Hepatocyte (in vitro differentiated cells): ENCODE data around the gene HYAL2. TPM values are rescaled to one million over a fixed set of nuclear protein-coding genes. Genes with fewer than 3 reads are reported as not detected.
"Not testable (repeated sequence)": the region's sequence is repeated elsewhere in the genome, so short reads cannot be mapped to it uniquely, and the experiment has no call there.

Experiments used
- DNase-seq: peaks from one replicate; pipeline ENCODE4 v3.0.0-alpha.2; 2016; ENCODE audit warnings: low spot score
- H2AFZ ChIP-seq: fragments of 200-600 bp; sonication (generic); 2 replicates; pipeline ENCODE4 v1.6.0; 2016; ENCODE audit warnings: antibody characterized with exemption, mild to moderate bottlenecking
- H3K27ac ChIP-seq: fragments of 200-600 bp; sonication (generic); 2 replicates; pipeline ENCODE4 v1.5.1; 2016; ENCODE audit warnings: mild to moderate bottlenecking
- H3K27me3 ChIP-seq: fragments of 200-600 bp; sonication (generic); 2 replicates; pipeline ENCODE4 v1.6.1; 2016
- H3K36me3 ChIP-seq: fragments of 200-600 bp; sonication (generic); replicated peaks from 2 replicates; pipeline ENCODE4 v1.5.1; 2016; ENCODE audit warnings: low read depth; ENCODE audit not compliant: insufficient read depth
- H3K4me1 ChIP-seq: fragments of 200-600 bp; sonication (generic); 2 replicates; pipeline ENCODE4 v1.5.1; 2016; ENCODE audit warnings: mild to moderate bottlenecking, moderate library complexity; ENCODE audit not compliant: insufficient read depth
- H3K4me2 ChIP-seq: fragments of 200-600 bp; sonication (generic); 2 replicates; pipeline ENCODE4 v1.6.0; 2016
- H3K4me3 ChIP-seq: fragments of 200-600 bp; sonication (generic); 2 replicates; pipeline ENCODE4 v1.5.1; 2016; ENCODE audit warnings: mild to moderate bottlenecking
- H3K79me2 ChIP-seq: fragments of 200-600 bp; sonication (generic); 2 replicates; pipeline ENCODE4 v1.6.0; 2017; ENCODE audit warnings: mild to moderate bottlenecking
- H3K9me2 ChIP-seq: fragments of 200-600 bp; sonication (generic); replicated peaks from 2 replicates; pipeline ENCODE4 v1.6.0; 2017; ENCODE audit warnings: mild to moderate bottlenecking; ENCODE audit not compliant: insufficient read depth
- H3K9me3 ChIP-seq: fragments of 200-600 bp; sonication (generic); 2 replicates; pipeline ENCODE4 v1.5.1; 2016; ENCODE audit warnings: low read depth, mild to moderate bottlenecking
- H4K20me1 ChIP-seq: fragments of 200-600 bp; sonication (generic); 2 replicates; pipeline ENCODE4 v1.6.0; 2016; ENCODE audit warnings: mild to moderate bottlenecking; ENCODE audit not compliant: insufficient read depth, poor library complexity, severe bottlenecking
- EZH2 ChIP-seq: fragments of 200-600 bp; sonication (generic); IDR thresholded peaks from 2 replicates; pipeline ENCODE4 v1.6.1; 2016; ENCODE audit warnings: antibody characterized with exemption, mild to moderate bottlenecking, borderline replicate concordance
- EZH2phosphoT487 ChIP-seq: fragments of 200-600 bp; sonication (generic); IDR thresholded peaks from one replicate; pipeline ENCODE4 v1.6.1; 2018; ENCODE audit warnings: antibody characterized with exemption, mild to moderate bottlenecking, low read depth, moderate library complexity; ENCODE audit not compliant: unreplicated experiment, severe bottlenecking
- WGBS: methylation state at CpG from one replicate; pipeline ENCODE4 v1.1.6; 2016; ENCODE audit warnings: low lambda C conversion rate; ENCODE audit errors: missing lambda C conversion rate; 5-methylcytosine and 5-hydroxymethylcytosine counted together
- polyA plus RNA-seq: library from polyadenylated mRNA; unstranded; fragments of >200 nt; fragmentation: Nextera tagmentation; extraction: Ambion mirVana; gene quantifications from 2 replicates; pipeline ENCODE4 v1.2.1, GENCODE V29; 2016
- total RNA-seq: library from RNA; depleted of rRNA; stranded (reverse); fragments of >200 nt; gene quantifications from 2 replicates; pipeline ENCODE4 v1.2.3, GENCODE V29; 2014
- TF ChIP-seq, protein P1 (sequence below): fragments of 200-600 bp; sonication (generic); IDR thresholded peaks from 2 replicates; pipeline ENCODE4 v1.5.1; 2016; ENCODE audit warnings: antibody characterized with exemption, mild to moderate bottlenecking; ENCODE audit not compliant: poor library complexity

The HYAL2 gene
- total and polyA plus RNA-seq, 2 experiments from 2014 or later, result 75.4 to 125 TPM

DNA sequence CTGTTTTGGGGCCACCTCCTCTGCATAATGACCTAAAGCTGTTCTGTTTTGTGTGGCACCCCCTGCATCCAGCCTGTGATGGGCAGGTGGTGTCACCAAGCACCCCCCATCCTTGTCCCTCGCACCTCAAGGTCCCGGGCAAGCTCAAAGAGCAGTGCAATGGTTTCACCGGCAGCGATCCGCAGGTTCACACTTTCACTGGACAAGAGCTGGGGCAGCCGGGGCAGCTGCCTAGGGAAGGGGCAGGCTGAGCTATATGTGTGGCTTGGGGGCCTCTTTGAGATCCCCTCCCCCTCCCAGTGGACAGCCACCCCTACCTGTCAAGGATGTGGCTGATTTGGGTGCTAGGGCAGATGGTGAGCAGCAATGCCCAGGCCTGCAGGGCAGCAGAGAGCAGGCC lies 33.4 kb downstream of the HYAL2 start:
- Histone ChIP-seq H3K27me3 (no peaks in the 10 kb centered on the region), H3K27ac (no peak overlapping the region), H3K79me2 (peaks cover 16% of the 10 kb centered on the region), H3K4me3 (no peak overlapping the region), H3K36me3 (no peaks in the 10 kb centered on the region), H3K9me3 (no peaks in the 10 kb centered on the region), H3K4me1 (peaks cover 15% of the 10 kb centered on the region), H2AFZ (no peak overlapping the region), H3K9me2 (no peaks in the 10 kb centered on the region), H3K4me2 (no peak overlapping the region), H4K20me1 (no peaks in the 10 kb centered on the region)
- 97% methylated on average over 6 of the region's 6 CpGs for WGBS
- DNase-seq, result no peak
- no peak for TF ChIP-seq EZH2phosphoT487
- TF ChIP-seq EZH2, result no peak
- TF ChIP-seq, protein P1, sequence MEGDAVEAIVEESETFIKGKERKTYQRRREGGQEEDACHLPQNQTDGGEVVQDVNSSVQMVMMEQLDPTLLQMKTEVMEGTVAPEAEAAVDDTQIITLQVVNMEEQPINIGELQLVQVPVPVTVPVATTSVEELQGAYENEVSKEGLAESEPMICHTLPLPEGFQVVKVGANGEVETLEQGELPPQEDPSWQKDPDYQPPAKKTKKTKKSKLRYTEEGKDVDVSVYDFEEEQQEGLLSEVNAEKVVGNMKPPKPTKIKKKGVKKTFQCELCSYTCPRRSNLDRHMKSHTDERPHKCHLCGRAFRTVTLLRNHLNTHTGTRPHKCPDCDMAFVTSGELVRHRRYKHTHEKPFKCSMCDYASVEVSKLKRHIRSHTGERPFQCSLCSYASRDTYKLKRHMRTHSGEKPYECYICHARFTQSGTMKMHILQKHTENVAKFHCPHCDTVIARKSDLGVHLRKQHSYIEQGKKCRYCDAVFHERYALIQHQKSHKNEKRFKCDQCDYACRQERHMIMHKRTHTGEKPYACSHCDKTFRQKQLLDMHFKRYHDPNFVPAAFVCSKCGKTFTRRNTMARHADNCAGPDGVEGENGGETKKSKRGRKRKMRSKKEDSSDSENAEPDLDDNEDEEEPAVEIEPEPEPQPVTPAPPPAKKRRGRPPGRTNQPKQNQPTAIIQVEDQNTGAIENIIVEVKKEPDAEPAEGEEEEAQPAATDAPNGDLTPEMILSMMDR, result no peak

DNA sequence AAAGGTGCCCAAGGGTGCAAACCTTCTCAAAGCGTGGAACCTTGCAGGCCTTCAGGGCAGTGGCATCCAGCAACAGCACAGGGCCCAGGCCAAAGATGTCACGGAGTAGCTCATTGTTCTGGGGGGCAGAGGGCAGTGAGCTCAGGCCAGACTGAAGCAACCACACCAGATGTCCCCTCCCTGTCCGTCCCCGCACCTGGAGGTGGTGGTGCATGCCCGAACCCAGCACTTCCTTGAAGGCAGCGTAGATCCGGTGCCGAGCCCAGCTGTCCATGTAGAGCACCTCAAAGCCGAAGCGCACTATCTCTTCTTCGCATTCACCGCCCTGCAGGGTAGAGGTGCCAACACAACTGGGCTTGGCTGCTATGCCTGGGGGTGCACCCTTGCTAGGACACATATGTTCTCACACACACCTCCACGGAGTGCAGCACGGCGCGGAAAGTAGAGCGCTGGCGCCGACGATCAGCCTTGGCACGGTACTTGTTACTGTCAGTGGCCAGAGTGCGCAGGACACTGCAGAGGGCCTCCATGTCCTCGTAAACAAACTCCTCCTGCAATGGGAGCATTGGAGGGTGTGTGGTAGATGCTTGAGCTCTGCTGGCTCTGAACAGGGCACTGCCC lies 34.0 kb downstream of the HYAL2 start:
- H3K27ac ChIP-seq, result no peak overlapping the region
- TF ChIP-seq EZH2phosphoT487 (no peak), EZH2 (no peak)
- TF ChIP-seq, protein P1, result no peak
- no peak overlapping the region for H3K4me2 ChIP-seq
- no peak overlapping the region for H2AFZ ChIP-seq
- H4K20me1 ChIP-seq, result no peaks in the 10 kb centered on the region
- 97% methylated on average over 23 of the region's 23 CpGs for WGBS
- peaks cover 16% of the 10 kb centered on the region for H3K79me2 ChIP-seq
- no peaks in the 10 kb centered on the region for H3K9me3 ChIP-seq
- H3K9me2 ChIP-seq, result no peaks in the 10 kb centered on the region
- H3K4me3 ChIP-seq, result no peak overlapping the region
- peaks cover 15% of the 10 kb centered on the region for H3K4me1 ChIP-seq
- no peaks in the 10 kb centered on the region for H3K27me3 ChIP-seq
- H3K36me3 ChIP-seq, result no peaks in the 10 kb centered on the region
- DNase-seq, result no peak

DNA sequence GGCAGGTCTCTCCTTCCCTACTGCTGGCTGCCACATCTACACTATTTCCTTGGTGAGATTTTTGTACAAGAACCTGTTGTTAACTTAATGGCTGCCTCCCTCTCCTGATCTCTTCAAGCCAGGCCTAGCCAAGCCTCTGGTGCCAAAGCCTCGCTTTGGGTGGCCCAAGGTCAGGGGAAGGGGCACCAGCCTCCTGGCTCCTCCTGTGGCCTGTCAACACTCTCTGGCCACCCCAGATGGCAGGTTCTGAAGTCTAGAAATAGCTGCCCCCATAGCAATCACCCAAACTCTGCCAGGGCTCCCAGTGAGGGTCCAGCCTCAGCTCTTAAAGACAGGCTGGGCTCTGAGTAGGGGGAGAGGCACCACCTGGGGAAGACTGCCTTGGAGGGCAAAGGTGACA lies 35.3 kb downstream of the HYAL2 start:
- Histone ChIP-seq H3K79me2 (peaks cover 16% of the 10 kb centered on the region), H3K9me2 (no peaks in the 10 kb centered on the region), H3K27ac (no peak overlapping the region), H3K4me3 (no peak overlapping the region), H3K9me3 (no peaks in the 10 kb centered on the region), H3K4me2 (no peak overlapping the region), H2AFZ (no peak overlapping the region), H3K4me1 (peaks cover 8% of the 10 kb centered on the region), H4K20me1 (no peaks in the 10 kb centered on the region), H3K36me3 (no peaks in the 10 kb centered on the region), H3K27me3 (no peaks in the 10 kb centered on the region)
- 95% methylated on average over 1 of the region's 1 CpG for WGBS
- TF ChIP-seq EZH2, result no peak
- no peak for TF ChIP-seq EZH2phosphoT487
- DNase-seq, result no peak

DNA sequence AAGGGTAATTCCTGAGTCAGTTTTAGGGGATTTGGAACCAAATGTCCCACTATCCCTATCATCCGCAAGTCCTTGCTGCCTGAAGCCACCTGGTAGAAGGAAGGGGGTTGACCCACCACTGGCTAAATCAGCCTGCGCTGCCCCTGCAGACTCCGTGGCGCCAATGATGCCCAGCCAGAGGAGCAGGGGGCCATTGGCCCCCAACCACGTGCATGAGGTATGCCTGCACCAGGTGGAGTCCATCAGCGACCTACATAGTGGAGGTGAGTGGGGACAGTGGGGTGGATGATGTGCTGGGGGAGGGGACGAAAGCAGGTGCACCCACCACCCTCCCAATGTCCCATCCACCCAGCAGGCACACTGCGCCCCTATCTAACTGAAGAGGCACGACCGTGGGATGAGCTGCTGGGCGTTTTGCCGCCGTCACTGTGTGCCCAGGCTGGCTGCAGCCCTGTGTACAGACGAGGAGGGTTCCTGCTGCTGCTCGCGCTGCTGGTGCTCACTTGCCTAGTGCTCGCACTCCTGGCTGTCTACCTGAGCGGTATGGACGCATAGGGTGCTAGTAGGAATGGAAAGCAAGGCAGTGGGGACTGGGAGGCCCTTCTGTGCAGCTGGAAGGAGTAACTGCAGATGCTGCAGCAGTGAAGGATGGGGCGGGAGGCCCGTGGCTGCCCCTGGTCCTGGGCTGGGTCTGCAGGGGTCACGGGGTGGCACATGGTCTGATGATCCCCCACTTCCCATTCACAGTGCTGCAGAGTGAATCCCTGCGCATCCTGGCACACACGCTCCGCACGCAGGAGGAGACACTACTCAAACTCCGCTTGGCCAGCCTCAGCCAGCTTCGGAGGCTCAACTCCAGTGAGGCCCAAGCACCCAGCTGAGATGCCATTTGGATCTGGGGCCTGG lies 36.0 kb downstream of the HYAL2 start:
- no peaks in the 10 kb centered on the region for H4K20me1 ChIP-seq
- H3K4me2 ChIP-seq, result no peak overlapping the region
- no peak overlapping the region for H2AFZ ChIP-seq
- H3K27ac ChIP-seq, result no peak overlapping the region
- no peak overlapping the region for H3K4me3 ChIP-seq
- H3K27me3 ChIP-seq, result no peaks in the 10 kb centered on the region
- H3K9me3 ChIP-seq, result no peaks in the 10 kb centered on the region
- TF ChIP-seq, protein P1, result no peak
- 96% methylated on average over 27 of the region's 28 CpGs for WGBS
- DNase-seq, result no peak
- H3K79me2 ChIP-seq, result peaks cover 10% of the 10 kb centered on the region
- no peaks in the 10 kb centered on the region for H3K9me2 ChIP-seq
- no peaks in the 10 kb centered on the region for H3K36me3 ChIP-seq
- peaks cover 7% of the 10 kb centered on the region for H3K4me1 ChIP-seq

DNA sequence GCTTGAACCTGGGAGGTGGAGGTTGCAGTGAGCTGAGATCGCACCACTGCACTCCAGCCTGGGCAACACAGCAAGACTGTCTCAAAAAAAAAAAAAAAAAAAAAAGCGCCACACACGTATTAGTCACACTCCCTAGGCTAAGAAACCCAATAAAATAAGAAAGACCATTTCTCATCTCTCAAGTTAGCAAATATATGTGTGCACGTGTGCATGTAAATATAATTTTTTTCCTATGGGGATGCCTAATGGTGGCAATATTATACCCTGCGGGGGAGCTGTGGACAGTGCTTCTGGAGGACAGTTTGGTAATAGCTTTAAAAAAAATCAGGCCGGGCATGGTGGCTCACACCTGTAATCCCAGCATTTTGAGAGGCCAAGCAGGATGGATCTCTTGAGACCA lies 38.4 kb downstream of the HYAL2 start:
- H3K4me3 ChIP-seq, H3K9me3 ChIP-seq, DNase-seq, H3K4me2 ChIP-seq, H3K27me3 ChIP-seq, H3K4me1 ChIP-seq, H3K27ac ChIP-seq, H3K79me2 ChIP-seq, H4K20me1 ChIP-seq, H3K36me3 ChIP-seq, H3K9me2 ChIP-seq, H2AFZ ChIP-seq: not testable (repeated sequence)
- 87% methylated on average over 6 of the region's 6 CpGs for WGBS
